Raji (cell line): Measurements from ENCODE around the gene JPT2.

Experiments
- POLR2A ChIP-seq: IDR thresholded peaks from 2 replicates; pipeline ENCODE4 v1.6.1; 2011; ENCODE audit warnings: low read depth, low read length, control low read depth; ENCODE audit not compliant: insufficient read depth

Gene JPT2

DNA sequence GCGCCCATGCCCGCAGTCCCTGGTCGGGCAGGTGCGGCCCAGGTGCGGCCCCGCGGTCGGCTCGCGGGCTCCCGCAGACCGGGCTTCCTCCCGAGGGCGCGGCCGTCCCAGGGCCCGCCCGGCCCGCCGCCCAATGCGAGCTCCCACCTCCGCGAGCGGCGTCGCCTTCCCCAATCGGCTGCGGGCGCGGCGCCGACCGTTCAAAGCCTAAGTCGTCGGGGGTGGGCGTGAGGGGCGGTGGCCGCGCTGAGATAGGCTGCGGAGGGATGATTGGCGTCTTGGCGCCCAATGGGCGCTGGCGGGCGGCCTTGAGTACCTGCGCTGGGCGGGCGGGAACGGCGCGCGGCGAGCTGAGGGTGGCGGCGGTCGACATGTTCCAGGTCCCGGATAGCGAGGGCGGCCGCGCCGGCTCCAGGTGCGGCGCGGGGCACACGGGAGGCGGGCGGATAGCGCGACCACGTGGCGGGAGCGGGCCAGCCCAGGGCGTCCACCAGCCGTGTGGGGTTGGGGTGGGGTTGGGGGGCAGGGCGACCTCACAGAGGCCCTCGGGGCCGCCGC is at the start of gene JPT2:
Gene JPT2, plus strand, starts transcription at position 338 of the 558 bp plus-strand sequence. Its CDS starts 34 bp downstream, at position 372.
- TF ChIP-seq POLR2A, result peak; percentile 66

DNA sequence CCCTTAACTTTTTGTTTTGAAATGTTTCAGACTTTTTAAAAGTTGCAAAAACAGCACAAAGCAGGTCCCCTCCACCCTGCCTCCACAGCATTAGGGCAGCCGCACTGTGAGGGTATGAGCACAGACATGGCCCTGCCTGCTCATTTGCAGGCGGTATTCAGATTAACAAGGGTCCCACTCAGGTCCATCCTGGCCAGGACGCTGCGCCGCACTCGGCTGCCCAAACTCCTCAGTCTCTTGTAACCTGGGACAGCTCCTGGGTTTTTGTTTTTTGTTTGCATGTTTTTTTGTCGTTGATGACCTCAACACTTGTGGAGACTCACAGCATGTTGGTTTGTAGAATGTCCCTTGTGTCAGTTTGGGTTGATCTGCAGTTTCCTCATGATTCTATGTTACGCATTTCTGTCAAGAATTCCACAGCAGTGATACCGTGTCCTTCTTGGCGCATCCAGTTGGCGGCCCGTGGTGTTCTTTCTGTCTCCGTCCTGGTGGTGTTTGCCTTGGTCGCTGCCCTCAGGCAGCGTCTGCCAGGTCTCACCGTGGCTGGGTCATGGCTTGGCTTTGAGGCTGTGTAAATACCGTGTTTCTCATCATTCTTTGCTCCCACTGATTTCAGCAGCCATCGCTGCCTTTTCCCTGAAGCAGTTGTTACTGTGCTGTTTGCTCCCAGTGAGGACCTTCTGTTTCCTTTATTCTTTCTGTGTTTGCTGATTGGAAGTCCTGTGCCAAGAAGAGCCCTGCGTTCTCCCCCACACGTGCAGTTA is 47.4 kb upstream of the JPT2 start:
- no peak for TF ChIP-seq POLR2A

DNA sequence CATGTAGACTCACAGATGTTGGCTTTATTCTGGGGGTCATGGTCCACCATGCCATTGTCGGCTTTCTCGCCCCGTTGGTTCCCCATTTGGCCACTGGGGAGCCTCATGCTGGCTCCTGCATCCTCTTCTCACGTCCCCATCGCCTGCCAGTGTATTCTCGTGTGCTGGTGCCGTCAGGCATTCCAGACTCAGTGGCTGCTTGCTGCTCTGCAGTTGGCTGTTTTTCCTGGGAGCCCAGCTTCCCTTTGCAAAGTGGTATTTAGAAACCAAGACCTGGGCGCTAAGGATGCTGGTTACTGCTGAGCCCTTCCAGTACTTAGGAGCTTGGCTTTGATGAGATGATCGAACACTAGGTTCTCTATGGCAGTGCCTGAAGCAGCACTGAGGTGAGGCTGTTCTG is 46.8 kb upstream of the JPT2 start:
- no peak for TF ChIP-seq POLR2A

DNA sequence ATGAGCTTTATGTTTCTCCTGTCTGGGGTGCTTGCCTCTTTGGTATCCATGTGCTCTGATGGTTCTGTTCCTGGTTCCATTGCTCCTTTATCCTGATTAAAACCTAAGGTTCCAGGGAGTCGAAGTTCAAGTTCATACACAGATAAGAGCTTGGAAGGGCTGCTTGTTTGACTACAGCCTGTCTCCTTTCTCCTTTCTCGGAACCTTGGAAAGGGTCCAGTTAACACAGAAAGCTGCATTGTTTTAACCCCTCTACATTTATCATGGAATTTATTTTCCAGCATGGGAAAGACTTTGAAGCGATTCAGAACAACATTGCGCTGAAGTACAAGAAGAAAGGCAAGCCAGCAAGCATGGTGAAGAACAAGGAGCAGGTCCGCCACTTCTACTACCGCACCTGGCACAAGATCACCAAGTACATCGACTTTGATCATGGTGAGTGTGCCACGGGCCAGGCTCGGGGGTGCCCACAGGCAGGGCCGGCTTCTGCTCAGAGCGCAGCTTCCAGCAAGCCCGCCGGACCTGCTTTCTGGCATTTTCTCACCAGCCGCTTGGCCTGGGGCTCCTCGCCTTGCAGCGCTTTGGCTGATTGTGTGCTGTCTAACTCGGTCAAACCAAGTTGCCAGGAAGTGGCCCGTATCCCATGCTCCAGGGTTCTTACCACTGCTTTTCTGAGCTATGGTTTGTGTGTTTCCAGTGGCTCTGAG is 46.0 kb upstream of the JPT2 start:
- no peak for TF ChIP-seq POLR2A

- TF ChIP-seq POLR2A, result no peak
These were observed 45.5 kb upstream of the JPT2 start for GRCh38 chr16:1632638-1632970.

DNA sequence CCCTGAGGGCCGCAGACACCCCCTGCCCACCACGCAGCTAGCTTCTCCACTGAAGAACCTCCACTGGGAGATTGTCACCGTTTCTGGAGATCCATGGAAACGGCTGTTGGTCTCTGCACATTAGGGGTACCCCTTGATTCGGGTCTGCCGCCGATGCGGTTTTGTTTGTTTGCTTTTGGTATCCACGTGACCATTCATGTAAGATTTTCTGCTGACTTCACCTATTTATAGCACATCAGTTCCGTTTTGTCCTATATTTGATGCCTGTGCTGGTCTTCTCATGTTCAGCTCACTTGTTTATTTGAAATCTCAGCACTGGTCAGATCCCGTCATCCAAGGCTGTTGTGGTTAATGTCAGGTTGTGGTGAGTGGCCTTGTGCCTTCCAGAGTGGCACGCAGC is 44.8 kb upstream of the JPT2 start:
- TF ChIP-seq POLR2A, result no peak

- TF ChIP-seq POLR2A, result no peak
These were observed 43.5 kb upstream of the JPT2 start for GRCh38 chr16:1634541-1634940.

DNA sequence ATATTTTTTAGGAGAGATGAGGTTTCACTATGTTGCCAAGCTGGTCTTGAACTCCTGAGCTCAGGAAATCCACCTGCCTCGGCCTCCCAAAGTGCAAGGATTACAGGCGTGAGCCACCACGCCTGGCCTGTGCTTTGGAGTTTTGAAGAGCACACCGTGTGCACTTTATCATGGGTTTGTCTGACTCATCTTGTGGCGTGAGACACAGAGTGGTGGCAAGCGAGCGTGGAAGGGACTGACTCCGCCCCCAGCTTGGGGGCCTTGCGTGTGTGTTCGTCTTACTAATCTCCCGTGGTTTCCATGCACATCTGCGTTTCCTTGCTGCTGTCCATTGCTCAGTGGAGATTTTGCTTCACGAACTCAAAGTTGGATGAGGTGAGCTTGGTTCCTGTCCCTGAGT is 43.0 kb upstream of the JPT2 start:
- no peak for TF ChIP-seq POLR2A

DNA sequence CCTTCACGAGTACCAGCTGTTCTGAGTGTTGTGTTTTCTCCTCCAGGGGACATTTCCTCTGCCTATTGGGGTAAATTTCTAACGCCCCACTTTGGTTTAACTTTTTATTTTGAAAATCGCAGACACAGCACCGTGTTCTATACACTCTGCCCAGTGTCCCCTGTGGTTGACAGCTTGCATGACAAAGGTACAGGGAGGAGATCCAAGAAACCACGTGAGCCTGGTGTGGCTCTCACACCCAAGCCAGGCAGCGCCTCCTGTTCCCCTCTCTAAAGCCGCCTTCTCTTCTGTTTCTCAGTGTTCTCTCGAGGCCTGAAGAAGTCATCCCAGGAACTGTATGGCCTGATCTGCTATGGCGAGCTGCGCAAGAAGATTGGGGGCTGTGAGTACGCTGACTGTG is 40.6 kb upstream of the JPT2 start:
- no peak for TF ChIP-seq POLR2A

- no peak for TF ChIP-seq POLR2A
These were observed 39.3 kb upstream of the JPT2 start for GRCh38 chr16:1638757-1639156.

DNA sequence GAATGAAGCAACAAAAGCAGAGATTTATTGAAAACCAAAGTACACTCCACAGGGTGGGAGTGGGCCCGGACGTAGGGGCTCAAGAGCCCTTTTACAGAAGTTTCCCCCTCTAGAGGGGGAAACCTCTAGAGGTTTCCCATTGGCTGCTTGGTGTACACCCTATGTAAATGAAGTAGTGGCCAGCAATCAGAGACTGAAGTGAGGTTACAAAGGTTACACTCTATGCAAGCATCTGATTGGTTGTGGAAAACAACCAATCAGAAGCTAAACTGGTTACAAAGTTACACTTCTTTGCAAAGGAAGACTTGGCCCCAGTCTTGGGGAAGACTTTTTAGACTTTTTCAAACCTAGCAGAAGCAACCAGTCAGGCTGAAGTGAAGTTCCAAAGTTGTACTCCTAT is 38.8 kb upstream of the JPT2 start:
- TF ChIP-seq POLR2A, result no peak

DNA sequence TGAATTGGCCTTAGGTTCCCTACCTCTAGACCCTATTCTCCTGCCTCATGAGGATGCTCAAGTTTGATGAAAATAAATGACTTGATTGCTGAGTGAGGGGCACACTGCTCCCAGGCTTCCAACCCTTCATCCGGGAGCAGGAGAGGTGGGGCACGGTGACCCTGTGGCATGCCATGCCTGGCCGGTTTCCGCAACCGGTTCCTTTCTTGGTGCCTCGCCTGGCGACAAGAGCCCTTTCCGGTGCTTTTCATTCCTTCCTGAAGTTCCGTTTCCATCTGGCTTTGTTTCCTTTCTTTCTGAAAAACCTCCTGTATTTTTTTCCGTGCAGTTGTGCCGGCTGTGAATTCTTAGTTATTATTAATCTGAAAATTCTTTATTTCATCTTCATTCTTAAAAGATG is 38.2 kb upstream of the JPT2 start:
- no peak for TF ChIP-seq POLR2A

DNA sequence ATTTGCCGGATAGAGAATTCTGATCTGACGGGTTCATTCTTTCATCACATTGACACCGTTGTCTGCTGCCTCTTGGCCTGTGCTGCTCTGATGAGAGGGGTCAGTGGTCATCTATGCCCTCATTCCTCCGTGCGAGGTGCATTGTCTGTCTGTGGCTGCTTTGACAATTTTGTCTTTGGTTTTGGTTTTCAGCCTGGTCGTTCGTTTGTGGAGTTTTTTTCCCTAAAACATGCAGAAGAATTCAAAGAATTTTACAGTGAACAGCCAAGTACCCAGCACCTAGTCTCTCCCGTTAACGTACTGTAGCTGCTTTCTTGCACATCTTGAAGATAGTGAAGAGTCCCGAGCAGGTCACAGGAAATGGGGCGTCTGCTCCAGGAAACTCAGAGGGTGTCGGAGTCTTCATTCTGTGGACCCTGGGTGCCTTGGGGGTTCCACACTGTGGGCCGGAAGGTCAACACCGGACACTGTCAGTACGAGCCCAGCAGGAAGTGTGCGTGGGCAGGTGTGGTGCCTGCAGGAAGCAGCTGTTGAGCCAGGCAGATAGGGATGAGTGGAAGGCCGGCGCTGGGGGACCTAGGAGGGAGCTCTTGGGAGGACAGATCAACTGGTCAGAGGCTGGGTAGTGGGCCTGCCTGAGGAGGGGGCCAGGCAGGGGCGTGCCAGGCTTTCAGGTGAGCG is 37.7 kb upstream of the JPT2 start:
- TF ChIP-seq POLR2A, result no peak

DNA sequence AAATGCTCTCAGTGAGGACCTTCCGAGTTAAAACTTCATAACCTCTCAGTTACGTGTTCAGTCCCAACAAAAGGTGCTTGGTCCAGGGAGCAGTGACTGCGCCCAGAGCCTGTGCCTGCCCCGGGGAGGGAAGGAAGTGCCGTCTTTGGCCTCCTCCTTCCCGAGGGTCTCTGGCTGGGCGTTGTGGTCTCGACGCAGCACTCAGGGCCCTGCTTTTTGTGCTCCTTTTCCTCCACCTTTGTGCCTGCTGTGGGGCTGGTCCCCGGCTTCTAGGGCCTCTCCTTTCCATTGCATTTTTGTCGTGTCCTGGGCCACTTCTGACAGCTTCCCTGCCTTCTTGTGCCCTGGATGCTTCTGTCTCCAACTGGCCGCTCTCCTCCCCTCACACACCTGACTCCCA is 36.8 kb upstream of the JPT2 start:
- no peak for TF ChIP-seq POLR2A

DNA sequence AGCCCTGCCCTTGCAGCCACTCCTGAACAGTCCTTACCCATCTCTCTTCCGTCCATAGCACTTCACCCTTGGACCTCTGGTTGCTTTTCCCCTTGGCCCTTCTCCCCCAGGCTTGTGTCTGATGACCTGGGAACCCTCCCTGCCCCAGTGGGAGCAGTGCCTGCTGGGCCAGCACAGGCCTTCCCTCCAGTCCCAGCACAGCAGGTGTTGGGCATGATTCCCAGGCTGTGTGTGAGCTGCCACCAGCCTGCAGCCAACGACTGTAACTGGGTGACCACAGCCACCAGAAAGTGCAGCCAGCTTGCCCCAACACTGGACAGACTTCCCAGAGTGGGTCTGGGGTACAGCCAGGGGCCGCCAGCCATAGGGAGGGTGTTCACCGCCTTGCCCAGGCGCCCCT is 35.9 kb upstream of the JPT2 start:
- TF ChIP-seq POLR2A, result no peak

- no peak for TF ChIP-seq POLR2A
These were observed 35.3 kb upstream of the JPT2 start for GRCh38 chr16:1642753-1643152.

DNA sequence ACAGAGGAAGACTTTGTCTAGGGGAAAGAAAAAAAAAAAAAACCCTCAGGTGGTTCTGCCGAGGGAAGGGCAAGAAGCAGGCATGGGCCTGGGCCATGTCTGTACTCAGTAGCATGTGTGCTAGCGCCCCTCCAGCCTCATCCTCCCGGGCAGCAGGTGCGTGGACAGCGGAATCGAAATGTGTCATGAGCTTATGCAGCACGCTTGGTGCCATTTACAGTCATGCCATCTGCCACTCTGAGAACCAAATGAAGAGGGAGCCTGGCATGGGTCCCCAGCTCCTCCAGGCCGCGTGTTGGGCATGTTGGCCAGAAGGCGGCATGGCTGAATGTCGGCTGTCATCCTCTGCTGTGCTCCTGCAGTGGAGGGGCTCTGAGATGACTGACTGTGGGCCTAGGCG is 34.6 kb upstream of the JPT2 start:
- no peak for TF ChIP-seq POLR2A
